ENCODE results near the gene TPM4. TPM values are rescaled to one million over a fixed set of nuclear protein-coding genes. Genes with fewer than 3 reads are reported as not detected.

Gene TPM4
- total and polyA plus RNA-seq, 2 of the 13 experiments (the other 11 are each of a cell fraction or from before 2014, with no cell fraction given) = 180 to 188 TPM

DNA sequence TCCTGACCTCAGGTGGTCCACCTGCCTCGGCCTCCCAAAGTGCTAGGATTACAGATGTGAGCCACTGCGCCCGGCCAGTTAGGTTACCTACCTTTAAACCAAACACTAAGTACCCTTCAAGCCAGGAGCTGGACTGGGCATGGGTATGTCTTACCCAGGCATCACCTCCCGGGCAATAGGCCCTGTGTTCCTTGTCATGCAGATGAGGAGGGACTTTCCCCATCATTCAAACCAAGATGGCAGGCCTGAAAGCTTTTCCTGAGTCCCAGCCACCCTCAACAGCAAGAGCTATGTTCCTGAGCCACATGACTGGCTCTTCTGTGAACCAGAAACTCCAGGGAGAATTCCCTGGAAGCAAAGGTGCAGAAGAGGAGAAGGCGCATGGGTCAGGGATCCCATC lies 44.8 kb downstream of the TPM4 start:
- Histone ChIP-seq H3K4me1 (ENCODE audit: insufficient read depth, low read length) (peaks cover 15% of the 10 kb centered on the region), H2AFZ (ENCODE audit: low read length) (no peak overlapping the region), H3K4me3 (replicated peaks in 1 of 3; ENCODE audit: insufficient read depth in 1 of 3, low read depth in 2 of 3, low read length in 3 of 3) (no peak overlapping the region), H3K36me3 (replicated peaks in 1 of 2; ENCODE audit: control insufficient read depth in 1 of 2, insufficient read depth in 2 of 2, low read length in 2 of 2) (peaks cover 29 to 67% of the 10 kb centered on the region in 2 experiments; a peak in 4 of 5 replicates), H3K79me2 (ENCODE audit: insufficient read depth, low read length) (peaks cover 2% of the 10 kb centered on the region), H3K27me3 (ENCODE audit: control insufficient read depth in 1 of 2, insufficient read depth in 2 of 2, low read length in 2 of 2) (no peaks in the 10 kb centered on the region), H3K9me3 (ENCODE audit: low read length) (no peaks in the 10 kb centered on the region), H3K9ac (ENCODE audit: insufficient read depth, low read depth, low read length) (no peak overlapping the region), H3K4me2 (ENCODE audit: low read depth, low read length) (no peak overlapping the region), H3K27ac (ENCODE audit: extremely low read length, insufficient read depth, low read length) (no peak overlapping the region), H4K20me1 (ENCODE audit: insufficient read depth, low read length) (0 out of 2 replicates have a peak, but pooled peaks cover 2% of the 10 kb centered on the region)
- no peak for DNase-seq (ENCODE audit: low spot score)
- ChIA-PET POLR2A (no interaction called here), CTCF (ENCODE audit: low intra/inter-chr PET ratio, low total read pairs) (no interaction called here)
- intact Hi-C loops (cut with micrococcal nuclease; ENCODE audit: unreplicated experiment) (no loop called here), in situ Hi-C loops (cut with HindIII; ENCODE audit: extremely low pct_ligation_motif_present, low pct_unique_long_range_greater_than_20kb) (no loop called here)
- ATAC-seq = no peak
- FAIRE-seq = no peak
- no TSS peak for BruUV-seq (replicated peaks)
- TF ChIP-seq HNRNPL (IDR thresholded peaks at IDR 0.05; ENCODE audit: low read depth, low read length) (no peak), JDP2 (CRISPR knock-in tag; IDR thresholded peaks at IDR 0.05; ENCODE audit: borderline replicate concordance) (no peak), JUND (CRISPR knock-in tag; IDR thresholded peaks at IDR 0.05) (no peak), LCORL (IDR thresholded peaks at IDR 0.05) (no peak), LCORL (CRISPR knock-in tag; IDR thresholded peaks at IDR 0.05) (no peak), ZNF550 (CRISPR knock-in tag; IDR thresholded peaks at IDR 0.05; ENCODE audit: borderline replicate concordance) (no peak), FOXP1 (IDR thresholded peaks at IDR 0.05) (no peak), FOXP1 (CRISPR knock-in tag; IDR thresholded peaks at IDR 0.05) (no peak), ZNF282 (IDR thresholded peaks at IDR 0.05; ENCODE audit: partially characterized antibody) (no peak), KLF16 (CRISPR knock-in tag; IDR thresholded peaks at IDR 0.05) (no peak), SSRP1 (CRISPR knock-in tag; IDR thresholded peaks at IDR 0.05) (no peak), ZIK1 (CRISPR knock-in tag; IDR thresholded peaks at IDR 0.05; ENCODE audit: borderline replicate concordance, low read depth) (no peak), ZSCAN12 (CRISPR knock-in tag; IDR thresholded peaks at IDR 0.05) (no peak), JUNB (CRISPR knock-in tag; IDR thresholded peaks at IDR 0.05; ENCODE audit: borderline replicate concordance) (no peak)
- TF ChIP-seq, protein P1, sequence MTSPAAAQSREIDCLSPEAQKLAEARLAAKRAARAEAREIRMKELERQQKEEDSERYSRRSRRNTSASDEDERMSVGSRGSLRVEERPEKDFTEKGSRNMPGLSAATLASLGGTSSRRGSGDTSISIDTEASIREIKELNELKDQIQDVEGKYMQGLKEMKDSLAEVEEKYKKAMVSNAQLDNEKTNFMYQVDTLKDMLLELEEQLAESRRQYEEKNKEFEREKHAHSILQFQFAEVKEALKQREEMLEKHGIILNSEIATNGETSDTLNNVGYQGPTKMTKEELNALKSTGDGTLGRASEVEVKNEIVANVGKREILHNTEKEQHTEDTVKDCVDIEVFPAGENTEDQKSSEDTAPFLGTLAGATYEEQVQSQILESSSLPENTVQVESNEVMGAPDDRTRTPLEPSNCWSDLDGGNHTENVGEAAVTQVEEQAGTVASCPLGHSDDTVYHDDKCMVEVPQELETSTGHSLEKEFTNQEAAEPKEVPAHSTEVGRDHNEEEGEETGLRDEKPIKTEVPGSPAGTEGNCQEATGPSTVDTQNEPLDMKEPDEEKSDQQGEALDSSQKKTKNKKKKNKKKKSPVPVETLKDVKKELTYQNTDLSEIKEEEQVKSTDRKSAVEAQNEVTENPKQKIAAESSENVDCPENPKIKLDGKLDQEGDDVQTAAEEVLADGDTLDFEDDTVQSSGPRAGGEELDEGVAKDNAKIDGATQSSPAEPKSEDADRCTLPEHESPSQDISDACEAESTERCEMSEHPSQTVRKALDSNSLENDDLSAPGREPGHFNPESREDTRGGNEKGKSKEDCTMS (CRISPR knock-in tag; conservative IDR thresholded peaks at IDR 0.05) = no peak
- TF ChIP-seq, protein P2, sequence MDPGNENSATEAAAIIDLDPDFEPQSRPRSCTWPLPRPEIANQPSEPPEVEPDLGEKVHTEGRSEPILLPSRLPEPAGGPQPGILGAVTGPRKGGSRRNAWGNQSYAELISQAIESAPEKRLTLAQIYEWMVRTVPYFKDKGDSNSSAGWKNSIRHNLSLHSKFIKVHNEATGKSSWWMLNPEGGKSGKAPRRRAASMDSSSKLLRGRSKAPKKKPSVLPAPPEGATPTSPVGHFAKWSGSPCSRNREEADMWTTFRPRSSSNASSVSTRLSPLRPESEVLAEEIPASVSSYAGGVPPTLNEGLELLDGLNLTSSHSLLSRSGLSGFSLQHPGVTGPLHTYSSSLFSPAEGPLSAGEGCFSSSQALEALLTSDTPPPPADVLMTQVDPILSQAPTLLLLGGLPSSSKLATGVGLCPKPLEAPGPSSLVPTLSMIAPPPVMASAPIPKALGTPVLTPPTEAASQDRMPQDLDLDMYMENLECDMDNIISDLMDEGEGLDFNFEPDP (CRISPR knock-in tag; conservative IDR thresholded peaks at IDR 0.05) = no peak
- 93% methylated on average over 3 of the region's 5 CpGs for WGBS (ENCODE audit: low lambda C conversion rate)

Data from HepG2 (cell line).